ENCODE results near the gene STC2.

DNA sequence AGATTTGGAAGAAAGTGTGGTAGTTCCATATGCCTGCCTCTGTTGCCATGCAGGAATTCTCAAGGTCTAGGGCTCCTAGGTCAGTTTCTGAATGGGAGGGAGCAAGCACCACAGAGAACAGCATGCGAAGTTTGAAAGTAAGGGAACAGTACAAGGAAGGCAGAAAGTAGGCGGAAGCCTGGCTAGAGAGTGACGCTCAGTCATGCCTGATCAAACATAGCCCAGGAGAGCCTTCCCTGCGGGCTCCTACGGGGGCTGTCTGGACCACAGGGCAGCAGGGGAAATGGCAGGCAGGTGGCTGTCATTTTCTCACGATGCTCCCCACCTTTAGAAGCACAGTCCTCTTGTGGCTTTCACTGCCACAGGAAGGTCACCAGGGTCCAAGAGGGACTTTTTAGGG is 12.8 kb upstream of the STC2 start:
- TF ChIP-seq, protein P1, sequence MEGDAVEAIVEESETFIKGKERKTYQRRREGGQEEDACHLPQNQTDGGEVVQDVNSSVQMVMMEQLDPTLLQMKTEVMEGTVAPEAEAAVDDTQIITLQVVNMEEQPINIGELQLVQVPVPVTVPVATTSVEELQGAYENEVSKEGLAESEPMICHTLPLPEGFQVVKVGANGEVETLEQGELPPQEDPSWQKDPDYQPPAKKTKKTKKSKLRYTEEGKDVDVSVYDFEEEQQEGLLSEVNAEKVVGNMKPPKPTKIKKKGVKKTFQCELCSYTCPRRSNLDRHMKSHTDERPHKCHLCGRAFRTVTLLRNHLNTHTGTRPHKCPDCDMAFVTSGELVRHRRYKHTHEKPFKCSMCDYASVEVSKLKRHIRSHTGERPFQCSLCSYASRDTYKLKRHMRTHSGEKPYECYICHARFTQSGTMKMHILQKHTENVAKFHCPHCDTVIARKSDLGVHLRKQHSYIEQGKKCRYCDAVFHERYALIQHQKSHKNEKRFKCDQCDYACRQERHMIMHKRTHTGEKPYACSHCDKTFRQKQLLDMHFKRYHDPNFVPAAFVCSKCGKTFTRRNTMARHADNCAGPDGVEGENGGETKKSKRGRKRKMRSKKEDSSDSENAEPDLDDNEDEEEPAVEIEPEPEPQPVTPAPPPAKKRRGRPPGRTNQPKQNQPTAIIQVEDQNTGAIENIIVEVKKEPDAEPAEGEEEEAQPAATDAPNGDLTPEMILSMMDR (conservative IDR thresholded peaks at IDR 0.05; ENCODE audit: low read depth, low read length) = no peak
- no peak for TF ChIP-seq EZH2 (IDR thresholded peaks at IDR 0.05; ENCODE audit: low read length, unreplicated experiment)

All from PC-3 (cell line).